NCI-H2196 (cell line): ENCODE data around the gene VEGFB.
A peak's percentile ranks its signal among the peaks of the same experiment; 100 is the strongest.

Experiments
- DNase-seq: peaks from one replicate; lab custom pipeline; 2025; ENCODE audit not compliant: unreplicated experiment; lab: John Stamatoyannopoulos, UW

VEGFB gene

GRCh38 chr11:64258946-64259532 lies 24.7 kb downstream of the VEGFB start:
- no peak for DNase-seq

- no peak for DNase-seq
These were observed 25.2 kb downstream of the VEGFB start for GRCh38 chr11:64259533-64260067.

- no peak for DNase-seq
These were observed 25.8 kb downstream of the VEGFB start for GRCh38 chr11:64260147-64260708.

- no peak for DNase-seq
These were observed 27.2 kb downstream of the VEGFB start for GRCh38 chr11:64261556-64262080.

GRCh38 chr11:64262271-64263002 lies 28.1 kb downstream of the VEGFB start:
- DNase-seq: no peak

- no peak for DNase-seq
These were observed 28.9 kb downstream of the VEGFB start for GRCh38 chr11:64263021-64263946.

GRCh38 chr11:64263947-64264317 lies 29.5 kb downstream of the VEGFB start:
- no peak for DNase-seq

GRCh38 chr11:64264371-64264852 lies 30.0 kb downstream of the VEGFB start:
- DNase-seq: no peak

GRCh38 chr11:64265176-64266160 lies 31.1 kb downstream of the VEGFB start:
- DNase-seq: no peak

- no peak for DNase-seq
These were observed 32.0 kb downstream of the VEGFB start for GRCh38 chr11:64266339-64266738.

- DNase-seq: no peak
These were observed 33.0 kb downstream of the VEGFB start for GRCh38 chr11:64267207-64267945.

- DNase-seq: peak; percentile 53
These were observed 33.9 kb downstream of the VEGFB start for GRCh38 chr11:64268025-64268892.

- DNase-seq: peak; percentile 48
These were observed 34.6 kb downstream of the VEGFB start for GRCh38 chr11:64268893-64269539.

- DNase-seq: peak; percentile 99
These were observed 35.3 kb downstream of the VEGFB start for GRCh38 chr11:64269540-64270220.

- DNase-seq: no peak
These were observed 40.8 kb downstream of the VEGFB start for GRCh38 chr11:64275031-64275800.

- DNase-seq: no peak
These were observed 41.5 kb downstream of the VEGFB start for GRCh38 chr11:64275841-64276240.
